Astrocyte of the cerebellum (primary cell): ENCODE data around the gene ACTA1.

Experiments
- DNase-seq: peaks from one replicate; pipeline ENCODE4 v3.0.0-alpha.2; 2011; ENCODE audit warnings: low read depth
- H3K4me3 ChIP-seq: 2 replicates; pipeline ENCODE4 v1.5.1; 2011; ENCODE audit warnings: mild to moderate bottlenecking, low read depth, low read length, moderate library complexity
- CTCF ChIP-seq: IDR thresholded peaks from 2 replicates; pipeline ENCODE4 v1.5.1; 2012; ENCODE audit warnings: low read length, low read depth, moderate library complexity, mild to moderate bottlenecking; ENCODE audit errors: missing control alignments
- in situ Hi-C: cut with HindIII; loops from 2 replicates; pipeline ENCODE4 v1.10.0; 2017; ENCODE audit warnings: low sequenced_read_pairs

Gene ACTA1

GRCh38 chr1:229411434-229412055, 22.3 kb downstream of the ACTA1 start:
- no peak overlapping the region for H3K4me3 ChIP-seq
- no peak for DNase-seq
- no peak for TF ChIP-seq CTCF
- in situ Hi-C loops = no loop called here

GRCh38 chr1:229410692-229411433, 23.0 kb downstream of the ACTA1 start:
- H3K4me3 ChIP-seq = no peak overlapping the region
- TF ChIP-seq CTCF = no peak
- in situ Hi-C loops = no loop called here
- no peak for DNase-seq

GRCh38 chr1:229410370-229410691, 23.6 kb downstream of the ACTA1 start:
- no peak for DNase-seq
- in situ Hi-C loops = no loop called here
- TF ChIP-seq CTCF = no peak
- H3K4me3 ChIP-seq = no peak overlapping the region

GRCh38 chr1:229409616-229410369, 24.1 kb downstream of the ACTA1 start:
- no peak for TF ChIP-seq CTCF
- in situ Hi-C loops = loop anchor here (5.0 kb wide), 1 partner anchor 67 kb away; the partner anchor contains the start of gene CCSAP
- no peak overlapping the region for H3K4me3 ChIP-seq
- no peak for DNase-seq

GRCh38 chr1:229408458-229409037, 25.3 kb downstream of the ACTA1 start:
- no peak for DNase-seq
- no peak overlapping the region for H3K4me3 ChIP-seq
- no peak for TF ChIP-seq CTCF
- in situ Hi-C loops = loop anchor here (5.0 kb wide), 1 partner anchor 66 kb away; the partner anchor contains the start of gene CCSAP
